ENCODE data around the gene PSMA5. TPM values are rescaled to one million over a fixed set of nuclear protein-coding genes. Genes with fewer than 3 reads are reported as not detected.

PSMA5 gene
- total RNA-seq, result 58.3 and 62.9 TPM in 2 replicates
- total RNA-seq (2013), result 64.0 TPM
- 24.1 and 26.3 TPM in 2 replicates for polyA plus RNA-seq
- 15.6 and 22.0 TPM in 2 replicates for polyA minus RNA-seq

DNA sequence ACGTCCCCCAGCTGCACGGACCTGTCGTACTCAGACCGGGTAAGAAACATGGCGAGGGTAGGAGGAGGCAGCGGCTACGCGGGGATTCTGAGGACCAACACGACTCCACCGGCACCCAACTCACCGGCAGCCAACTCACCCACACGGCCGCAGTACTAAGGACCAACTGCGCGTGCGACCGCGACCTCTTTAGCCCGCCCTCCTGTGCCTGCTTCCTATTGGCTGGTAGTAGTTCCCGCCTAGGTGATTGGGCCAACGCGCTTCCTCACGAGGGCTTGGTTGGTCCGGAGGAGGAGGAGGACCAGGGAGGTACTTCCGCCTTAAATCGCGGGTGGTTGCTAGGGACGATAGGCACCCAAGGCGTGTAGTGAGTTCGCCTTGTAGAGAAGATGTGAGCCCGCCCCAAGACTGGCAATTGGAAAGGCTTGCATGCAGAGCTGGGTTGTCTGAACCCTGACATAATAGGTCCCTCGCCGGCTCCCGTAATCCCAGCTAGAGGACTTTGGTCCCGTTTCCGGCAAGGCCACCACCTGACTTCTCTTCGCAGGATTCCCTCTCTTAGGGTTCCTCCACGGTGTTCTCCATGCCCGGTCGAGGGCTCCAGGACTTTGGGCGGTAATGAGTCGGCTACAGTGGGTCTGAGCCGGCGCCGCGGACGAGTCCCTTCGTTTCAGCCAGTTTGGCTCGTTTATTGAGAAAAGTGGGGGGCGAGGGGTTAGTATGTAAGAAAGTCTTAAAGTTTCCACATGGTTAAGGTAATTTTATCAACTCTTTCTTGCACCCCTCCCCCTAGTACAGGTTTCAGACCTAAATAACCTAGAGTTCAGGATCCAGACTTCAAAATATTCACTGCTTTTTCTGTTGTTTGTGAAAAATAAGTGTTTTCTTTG is at the start of gene PSMA5:
PSMA5 (minus strand) TSS at position 168 of the 890 bp plus-strand sequence; CDS start at position 50, 118 bp downstream.
- Histone ChIP-seq H3K4me3 (ENCODE audit: control extremely low read depth in 1 of 5, extremely low read depth in 1 of 5, insufficient read depth in 1 of 5, low read depth in 2 of 5, low read length in 4 of 5) (peak within 1 kb of the TSS; percentile 72 to 98 (median 79)), H3K9ac (ENCODE audit: low read length) (peak within 1 kb of the TSS; percentile 77), H4K20me1 (ENCODE audit: control insufficient read depth, insufficient read depth, low read length, poor library complexity, severe bottlenecking) (peaks cover 5% of the 10 kb centered on the region), H3K4me1 (ENCODE audit: control insufficient read depth in 2 of 2, insufficient read depth in 2 of 2, low read length in 2 of 2) (peaks cover 13 to 19% of the 10 kb centered on the region in 2 donors), H3K9me3 (ENCODE audit: control extremely low read depth in 1 of 3, control insufficient read depth in 2 of 3, insufficient read depth in 1 of 3, low read length in 2 of 3) (no peaks in the 10 kb centered on the region), H2AFZ (ENCODE audit: insufficient read depth, low read depth, low read length, poor library complexity, severe bottlenecking) (peak within 1 kb of the TSS; percentile 99), H3K79me2 (ENCODE audit: control insufficient read depth, insufficient read depth, low read length) (peaks cover 36% of the 10 kb centered on the region), H3K36me3 (replicated peaks in 1 of 2; ENCODE audit: control extremely low read depth in 1 of 2, control insufficient read depth in 1 of 2, extremely low read depth in 1 of 2, insufficient read depth in 2 of 2, low read length in 1 of 2) (peaks cover 0 to under 1% of the 10 kb centered on the region in 2 experiments), H3K4me2 (replicated peaks; ENCODE audit: low read depth, low read length, poor library complexity, severe bottlenecking) (peak within 1 kb of the TSS; percentile 93), H3K27me3 (replicated peaks in 1 of 4; ENCODE audit: control extremely low read depth in 1 of 4, control insufficient read depth in 3 of 4, insufficient read depth in 4 of 4, low read length in 3 of 4) (no peaks in the 10 kb centered on the region), H3K27ac (ENCODE audit: low read length in 2 of 2) (peak within 1 kb of the TSS; percentile 71 to 82)
- TF ChIP-seq, protein P1, sequence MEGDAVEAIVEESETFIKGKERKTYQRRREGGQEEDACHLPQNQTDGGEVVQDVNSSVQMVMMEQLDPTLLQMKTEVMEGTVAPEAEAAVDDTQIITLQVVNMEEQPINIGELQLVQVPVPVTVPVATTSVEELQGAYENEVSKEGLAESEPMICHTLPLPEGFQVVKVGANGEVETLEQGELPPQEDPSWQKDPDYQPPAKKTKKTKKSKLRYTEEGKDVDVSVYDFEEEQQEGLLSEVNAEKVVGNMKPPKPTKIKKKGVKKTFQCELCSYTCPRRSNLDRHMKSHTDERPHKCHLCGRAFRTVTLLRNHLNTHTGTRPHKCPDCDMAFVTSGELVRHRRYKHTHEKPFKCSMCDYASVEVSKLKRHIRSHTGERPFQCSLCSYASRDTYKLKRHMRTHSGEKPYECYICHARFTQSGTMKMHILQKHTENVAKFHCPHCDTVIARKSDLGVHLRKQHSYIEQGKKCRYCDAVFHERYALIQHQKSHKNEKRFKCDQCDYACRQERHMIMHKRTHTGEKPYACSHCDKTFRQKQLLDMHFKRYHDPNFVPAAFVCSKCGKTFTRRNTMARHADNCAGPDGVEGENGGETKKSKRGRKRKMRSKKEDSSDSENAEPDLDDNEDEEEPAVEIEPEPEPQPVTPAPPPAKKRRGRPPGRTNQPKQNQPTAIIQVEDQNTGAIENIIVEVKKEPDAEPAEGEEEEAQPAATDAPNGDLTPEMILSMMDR (IDR thresholded peaks at IDR 0.05), result no peak
- TF ChIP-seq EZH2 (IDR thresholded peaks at IDR 0.05; ENCODE audit: borderline replicate concordance, insufficient read depth, low read depth, low read length, poor library complexity, severe bottlenecking), result no peak
- ChIA-PET POLR2A (interaction anchor here (0.6 to 1.7 kb wide), 4 partner anchors 57 to 461 kb away, joined by 3 to 5 read pairs (median 4); partner anchors contain the start of genes ATXN7L2 and CYB561D1), CTCF (interaction anchor here (1.0 to 3.8 kb wide), 8 partner anchors 28 to 120 kb away, joined by 3 to 25 read pairs (median 7); partner anchors contain the start of genes ATXN7L2 and CYB561D1)
- Mint-ChIP-seq H3K4me1 (peaks cover 33% of the 10 kb centered on the region), H3K9me3 (ENCODE audit: insufficient read depth) (no peaks in the 10 kb centered on the region), H3K27me3 (no peaks in the 10 kb centered on the region), H3K27ac (peak within 1 kb of the TSS; percentile 98), H3K4me3 (peak within 1 kb of the TSS; percentile 98)
- intact Hi-C loops (cut with micrococcal nuclease), result loop anchor here (1.0 to 2.0 kb wide), 12 partner anchors 57 to 680 kb away; partner anchors contain the start of genes AHCYL1, AMPD2, ATXN7L2 and CELSR2
- under 1% methylated on average over 32 of the region's 50 CpGs for WGBS (ENCODE audit: insufficient coverage)
- DNase-seq, result peak; percentile 97
- ATAC-seq (ENCODE audit: low read depth), result peak; percentile 95

Measured in B cell (primary cell).